HEK293 (cell line): ENCODE results near the gene TAMALIN.

ENCODE experiments used
- CTCF ChIA-PET: fragments of 350-600 bp; formaldehyde crosslinking; extraction: SDS; loops from one replicate; lab custom pipeline; 2021; ENCODE audit warnings: antibody characterized with exemption; lab: Yijun Ruan, JAX
- POLR2A ChIA-PET: fragments of 300-600 bp; formaldehyde crosslinking; extraction: SDS; loops from one replicate; lab custom pipeline; 2020; ENCODE audit warnings: antibody characterized with exemption, inconsistent platforms; lab: Yijun Ruan, JAX
- H3K27ac ChIP-seq: fragments of 200-500 bp; sonication (Bioruptor generic); 2 replicates; pipeline ENCODE4 v1.5.1; 2014; ENCODE audit warnings: low read depth, low read length, control low read depth, inconsistent platforms; ENCODE audit errors: extremely low read depth
- H3K36me3 ChIP-seq, 2 experiments: fragments of 200-500 bp in 1 of 2; sonication (Bioruptor generic) in 1 of 2; 1 replicate in 1 of 2; 2 replicates in 1 of 2; pipeline ENCODE4 v1.5.1; 2014 to 2017; ENCODE audit warnings: inconsistent platforms in 2 of 2, low read length in 2 of 2; ENCODE audit not compliant: control insufficient read depth in 2 of 2, insufficient read depth in 1 of 2
- H3K4me1 ChIP-seq: fragments of 200-500 bp; sonication (Bioruptor generic); 2 replicates; pipeline ENCODE4 v1.5.1; 2014; ENCODE audit warnings: mild to moderate bottlenecking, low read length, inconsistent platforms; ENCODE audit not compliant: control insufficient read depth, insufficient read depth
- H3K4me3 ChIP-seq: 2 replicates; pipeline ENCODE4 v1.5.1; 2011; ENCODE audit warnings: low read depth, mild to moderate bottlenecking, control low read depth, low read length, moderate library complexity
- H3K9me3 ChIP-seq: fragments of 200-500 bp; sonication (Bioruptor generic); 2 replicates; pipeline ENCODE4 v1.5.1; 2014; ENCODE audit warnings: low read depth, low read length, inconsistent platforms; ENCODE audit not compliant: control insufficient read depth, insufficient read depth
- GLIS1 ChIP-seq: fragments of 450-650 bp; formaldehyde crosslinking; IDR thresholded peaks from 2 replicates; pipeline ENCODE4 v1.5.1; 2016; ENCODE audit warnings: missing biosample characterization, missing genetic modification characterization
- KLF7 ChIP-seq: fragments of 450-650 bp; formaldehyde crosslinking; IDR thresholded peaks from 2 replicates; pipeline ENCODE4 v1.5.1; 2016; ENCODE audit warnings: missing biosample characterization, missing genetic modification characterization, borderline replicate concordance
- PRDM1 ChIP-seq: fragments of 450-650 bp; formaldehyde crosslinking; IDR thresholded peaks from 2 replicates; pipeline ENCODE4; 2016; ENCODE audit warnings: missing biosample characterization, missing genetic modification characterization
- SETDB1 ChIP-seq: IDR thresholded peaks from one replicate; pipeline ENCODE4 v1.6.1; 2017; ENCODE audit warnings: mild to moderate bottlenecking, low read length, moderate library complexity, mixed read lengths; ENCODE audit not compliant: insufficient read length
- SP2 ChIP-seq: fragments of 450-650 bp; formaldehyde crosslinking; IDR thresholded peaks from 2 replicates; pipeline ENCODE4 v1.5.1; 2016; ENCODE audit warnings: missing biosample characterization, missing genetic modification characterization
- ZBTB8A ChIP-seq: fragments of 450-650 bp; formaldehyde crosslinking; IDR thresholded peaks from 2 replicates; pipeline ENCODE4 v1.5.1; 2016; ENCODE audit warnings: missing biosample characterization, missing genetic modification characterization
- ZFP41 ChIP-seq: fragments of 450-650 bp; formaldehyde crosslinking; IDR thresholded peaks from 2 replicates; pipeline ENCODE4 v1.5.1; 2016; ENCODE audit warnings: missing biosample characterization, missing genetic modification characterization, borderline replicate concordance
- ZNF155 ChIP-seq: fragments of 450-650 bp; formaldehyde crosslinking; IDR thresholded peaks from 2 replicates; pipeline ENCODE4 v1.5.1; 2016; ENCODE audit warnings: missing biosample characterization, missing genetic modification characterization
- ZNF19 ChIP-seq: fragments of 450-650 bp; formaldehyde crosslinking; IDR thresholded peaks from 2 replicates; pipeline ENCODE4; 2016; ENCODE audit warnings: missing biosample characterization, missing genetic modification characterization, low read depth
- ZNF274 ChIP-seq, 2 experiments: fragments of 200-500 bp in 1 of 2; fragments of 450-650 bp in 1 of 2; sonication (Bioruptor generic) in 1 of 2; formaldehyde crosslinking in 1 of 2; IDR thresholded peaks; 2 replicates each; pipeline versions ENCODE4 v1.5.1 to v1.6.1; 2014 to 2016; ENCODE audit warnings: borderline replicate concordance in 1 of 2, inconsistent platforms in 1 of 2, low read length in 1 of 2, missing biosample characterization in 1 of 2, missing genetic modification characterization in 1 of 2
- ZNF302 ChIP-seq: fragments of 450-650 bp; formaldehyde crosslinking; IDR thresholded peaks from 2 replicates; pipeline ENCODE4 v1.5.1; 2016; ENCODE audit warnings: missing biosample characterization, missing genetic modification characterization, low read depth
- ZNF366 ChIP-seq: fragments of 450-650 bp; formaldehyde crosslinking; conservative IDR thresholded peaks from 2 replicates; pipeline ENCODE4 v1.5.1; 2016; ENCODE audit warnings: missing biosample characterization, missing genetic modification characterization
- ZNF654 ChIP-seq: fragments of 450-650 bp; formaldehyde crosslinking; IDR thresholded peaks from 2 replicates; pipeline ENCODE4 v1.5.1; 2016; ENCODE audit warnings: low read depth, missing biosample characterization, missing genetic modification characterization
- ZNF670 ChIP-seq: fragments of 450-650 bp; formaldehyde crosslinking; IDR thresholded peaks from 2 replicates; pipeline ENCODE4 v1.5.1; 2016; ENCODE audit warnings: missing biosample characterization, missing genetic modification characterization, low read depth
- ZNF677 ChIP-seq: fragments of 450-650 bp; IDR thresholded peaks from 2 replicates; pipeline ENCODE4 v1.5.0; 2018; ENCODE audit warnings: missing biosample characterization, mild to moderate bottlenecking, missing genetic modification characterization, moderate library complexity
- ZNF792 ChIP-seq: fragments of 450-650 bp; formaldehyde crosslinking; IDR thresholded peaks from 2 replicates; pipeline ENCODE4 v1.5.1; 2016; ENCODE audit warnings: missing biosample characterization, missing genetic modification characterization
- TF ChIP-seq, protein P1 (sequence below): fragments of 450-650 bp; formaldehyde crosslinking; IDR thresholded peaks from 2 replicates; pipeline ENCODE4 v1.5.1; 2016; ENCODE audit warnings: missing biosample characterization, missing genetic modification characterization
- TF ChIP-seq, protein P2 (sequence below): fragments of 450-650 bp; formaldehyde crosslinking; IDR thresholded peaks from 2 replicates; pipeline ENCODE4 v1.5.1; 2016; ENCODE audit warnings: missing biosample characterization, missing genetic modification characterization, borderline replicate concordance
- TF ChIP-seq, protein P3 (sequence below): fragments of 450-650 bp; formaldehyde crosslinking; IDR thresholded peaks from 2 replicates; pipeline ENCODE4 v1.5.1; 2016; ENCODE audit warnings: missing biosample characterization, missing genetic modification characterization
- TF ChIP-seq, protein P4 (sequence below): IDR thresholded peaks from 2 replicates; pipeline ENCODE4 v1.6.1; 2011; ENCODE audit warnings: mild to moderate bottlenecking, low read depth, low read length, borderline replicate concordance

TAMALIN gene

DNA sequence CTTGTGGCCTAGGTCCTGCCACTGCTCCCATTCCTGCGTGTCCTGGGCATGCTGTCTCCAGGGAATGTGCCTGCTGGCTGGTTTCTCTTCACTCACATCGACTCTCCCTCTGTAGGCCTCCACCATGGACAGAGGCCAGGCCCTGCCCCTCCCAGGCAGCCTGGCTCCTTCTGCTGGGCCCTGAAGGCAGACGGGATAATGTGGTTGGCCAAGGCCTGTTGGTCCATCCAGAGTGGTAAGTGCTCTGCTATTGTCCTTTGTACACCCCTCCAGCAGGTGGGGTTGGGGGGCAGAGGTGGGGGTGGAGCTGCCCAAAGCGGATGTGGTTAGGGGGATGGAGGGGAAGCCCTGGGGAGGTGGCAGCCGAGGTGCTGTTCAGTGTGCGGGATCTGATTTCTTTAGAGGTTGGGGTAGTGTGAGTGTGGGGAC, 35.0 kb downstream of the TAMALIN start (continued):
- no peak for TF ChIP-seq SETDB1

DNA sequence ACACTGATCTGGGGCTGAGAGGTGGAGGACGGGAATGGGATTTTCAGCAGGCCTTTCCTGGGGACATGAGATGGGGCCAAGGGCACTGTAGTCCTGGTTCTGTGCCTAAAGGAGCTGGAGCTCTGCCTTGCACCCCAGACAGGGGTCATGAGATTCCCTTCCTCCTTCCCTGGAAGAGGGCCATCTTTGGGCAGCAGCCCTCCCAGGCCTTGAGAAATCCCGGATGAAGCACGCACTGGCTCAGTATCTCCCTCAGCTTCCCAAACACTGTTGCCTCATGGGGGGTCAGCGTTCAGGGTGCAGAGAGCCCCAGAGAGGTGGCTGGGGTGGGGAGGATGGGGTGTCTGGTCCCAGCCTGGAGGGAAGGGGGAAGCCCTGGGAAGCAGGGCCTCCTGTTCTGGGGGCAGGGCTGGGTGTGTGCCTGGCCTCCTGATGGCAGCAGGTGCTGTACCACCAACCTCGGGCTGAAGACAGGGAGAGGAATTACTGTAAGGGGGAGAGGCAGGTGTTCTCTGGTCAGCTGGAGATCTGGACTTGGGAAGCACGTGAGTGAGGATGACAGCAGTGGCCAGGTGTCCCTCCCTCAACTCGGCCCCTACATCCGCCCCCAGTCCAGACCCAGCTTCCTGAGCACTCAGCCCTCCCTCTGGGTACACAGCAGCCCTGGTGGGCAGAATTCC, 36.1 kb downstream of the TAMALIN start:
- ChIA-PET CTCF (interaction anchor here (4.0 kb wide), 1 partner anchor 18 kb away, joined by 23 read pairs; no protein-coding TSS in a partner anchor), POLR2A (no interaction called here)
- no peak overlapping the region for H3K27ac ChIP-seq
- H3K4me3 ChIP-seq: no peak overlapping the region
- no peaks in the 10 kb centered on the region for H3K9me3 ChIP-seq
- TF ChIP-seq ZNF155 (tag by site-specific recombination): no peak
- TF ChIP-seq KLF7 (tag by site-specific recombination): no peak
- TF ChIP-seq SP2 (tag by site-specific recombination): 0 out of 2 replicates have a peak, but pooled peaks have one; percentile 18
- no peak for TF ChIP-seq ZFP41 (tag by site-specific recombination)
- TF ChIP-seq ZNF792: no peak
- TF ChIP-seq ZNF274 (IDR thresholded peaks at IDR 0.05; ENCODE audit: low read length): no peak
- no peak for TF ChIP-seq ZNF274 (tag by site-specific recombination; IDR thresholded peaks at IDR 0.05; ENCODE audit: borderline replicate concordance)
- no peak for TF ChIP-seq ZNF677 (tag by site-specific recombination)
- no peak for TF ChIP-seq PRDM1 (tag by site-specific recombination)
- H3K4me1 ChIP-seq: no peaks in the 10 kb centered on the region
- H3K36me3 ChIP-seq: peaks cover 0 to 4% of the 10 kb centered on the region in 2 experiments; a peak in 1 of 3 replicates

DNA sequence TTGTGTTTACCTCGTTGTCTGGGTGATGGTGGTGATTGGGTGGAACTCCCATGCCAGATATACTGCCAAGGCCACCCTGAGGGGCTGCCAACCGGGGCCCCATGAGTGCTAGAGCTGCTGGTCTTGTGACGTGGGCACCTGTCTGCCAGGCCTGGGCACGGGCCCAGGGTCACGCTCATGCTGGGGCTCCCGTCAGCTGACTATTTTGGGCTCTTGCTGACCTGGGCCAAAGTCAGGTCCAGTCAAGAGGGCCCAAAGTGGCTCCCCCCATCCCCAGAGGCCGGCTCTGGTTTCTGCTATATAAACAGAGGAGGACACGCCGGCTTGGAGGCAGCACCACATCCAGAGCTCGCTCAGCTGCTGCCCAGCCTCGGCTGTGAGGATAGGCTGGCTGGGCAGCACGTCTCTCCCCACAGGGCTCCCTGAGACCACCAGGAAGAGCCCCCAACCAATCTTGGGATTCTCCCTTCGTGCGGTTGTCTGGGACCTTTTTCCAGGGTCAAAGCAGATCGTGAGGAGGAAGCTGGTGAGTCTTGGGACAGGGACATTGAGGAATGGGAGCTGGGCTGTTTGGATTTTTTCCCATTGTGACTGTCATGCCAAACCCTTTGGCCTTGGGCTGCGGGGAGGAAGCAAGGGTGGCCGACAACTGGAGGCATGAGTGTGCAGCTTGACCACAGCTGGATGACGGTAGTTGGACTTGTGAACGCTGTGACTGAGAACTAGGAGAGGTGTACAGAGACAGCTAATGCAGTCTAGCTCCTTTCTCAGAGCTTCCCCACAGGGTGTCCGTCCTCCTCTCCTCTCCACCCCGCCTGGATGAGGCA, 36.9 kb downstream of the TAMALIN start:
- Histone ChIP-seq H3K9me3 (no peaks in the 10 kb centered on the region), H3K27ac (no peak overlapping the region), H3K4me3 (no peak overlapping the region), H3K36me3 (peaks cover 0 to 4% of the 10 kb centered on the region in 2 experiments; a peak in 1 of 3 replicates)
- ChIA-PET CTCF (interaction anchor here (4.0 kb wide), 1 partner anchor 19 kb away, joined by 23 read pairs; no protein-coding TSS in a partner anchor), POLR2A (interaction anchor here (0.9 to 1.3 kb wide), 2 partner anchors 11 to 79 kb away, joined by 3 to 4 read pairs; no protein-coding TSS in a partner anchor)
- TF ChIP-seq, protein P1, sequence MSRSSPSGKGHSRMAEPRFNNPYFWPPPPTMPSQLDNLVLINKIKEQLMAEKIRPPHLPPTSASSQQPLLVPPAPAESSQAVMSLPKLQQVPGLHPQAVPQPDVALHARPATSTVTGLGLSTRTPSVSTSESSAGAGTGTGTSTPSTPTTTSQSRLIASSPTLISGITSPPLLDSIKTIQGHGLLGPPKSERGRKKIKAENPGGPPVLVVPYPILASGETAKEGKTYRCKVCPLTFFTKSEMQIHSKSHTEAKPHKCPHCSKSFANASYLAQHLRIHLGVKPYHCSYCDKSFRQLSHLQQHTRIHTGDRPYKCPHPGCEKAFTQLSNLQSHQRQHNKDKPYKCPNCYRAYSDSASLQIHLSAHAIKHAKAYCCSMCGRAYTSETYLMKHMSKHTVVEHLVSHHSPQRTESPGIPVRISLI: no peak
- no peak for TF ChIP-seq GLIS1 (tag by site-specific recombination)
- TF ChIP-seq ZBTB8A (tag by site-specific recombination): no peak
- TF ChIP-seq ZNF366 (tag by site-specific recombination): no peak
- TF ChIP-seq, protein P2, sequence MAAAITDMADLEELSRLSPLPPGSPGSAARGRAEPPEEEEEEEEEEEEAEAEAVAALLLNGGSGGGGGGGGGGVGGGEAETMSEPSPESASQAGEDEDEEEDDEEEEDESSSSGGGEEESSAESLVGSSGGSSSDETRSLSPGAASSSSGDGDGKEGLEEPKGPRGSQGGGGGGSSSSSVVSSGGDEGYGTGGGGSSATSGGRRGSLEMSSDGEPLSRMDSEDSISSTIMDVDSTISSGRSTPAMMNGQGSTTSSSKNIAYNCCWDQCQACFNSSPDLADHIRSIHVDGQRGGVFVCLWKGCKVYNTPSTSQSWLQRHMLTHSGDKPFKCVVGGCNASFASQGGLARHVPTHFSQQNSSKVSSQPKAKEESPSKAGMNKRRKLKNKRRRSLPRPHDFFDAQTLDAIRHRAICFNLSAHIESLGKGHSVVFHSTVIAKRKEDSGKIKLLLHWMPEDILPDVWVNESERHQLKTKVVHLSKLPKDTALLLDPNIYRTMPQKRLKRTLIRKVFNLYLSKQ (tag by site-specific recombination): no peak
- no peak for TF ChIP-seq ZNF155 (tag by site-specific recombination)
- no peak for TF ChIP-seq ZNF19
- no peak for TF ChIP-seq ZNF654 (tag by site-specific recombination)
- TF ChIP-seq, protein P3, sequence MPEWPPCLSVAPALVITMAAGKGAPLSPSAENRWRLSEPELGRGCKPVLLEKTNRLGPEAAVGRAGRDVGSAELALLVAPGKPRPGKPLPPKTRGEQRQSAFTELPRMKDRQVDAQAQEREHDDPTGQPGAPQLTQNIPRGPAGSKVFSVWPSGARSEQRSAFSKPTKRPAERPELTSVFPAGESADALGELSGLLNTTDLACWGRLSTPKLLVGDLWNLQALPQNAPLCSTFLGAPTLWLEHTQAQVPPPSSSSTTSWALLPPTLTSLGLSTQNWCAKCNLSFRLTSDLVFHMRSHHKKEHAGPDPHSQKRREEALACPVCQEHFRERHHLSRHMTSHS (tag by site-specific recombination): no peak
- no peak for TF ChIP-seq ZNF302 (tag by site-specific recombination)
- TF ChIP-seq, protein P4, sequence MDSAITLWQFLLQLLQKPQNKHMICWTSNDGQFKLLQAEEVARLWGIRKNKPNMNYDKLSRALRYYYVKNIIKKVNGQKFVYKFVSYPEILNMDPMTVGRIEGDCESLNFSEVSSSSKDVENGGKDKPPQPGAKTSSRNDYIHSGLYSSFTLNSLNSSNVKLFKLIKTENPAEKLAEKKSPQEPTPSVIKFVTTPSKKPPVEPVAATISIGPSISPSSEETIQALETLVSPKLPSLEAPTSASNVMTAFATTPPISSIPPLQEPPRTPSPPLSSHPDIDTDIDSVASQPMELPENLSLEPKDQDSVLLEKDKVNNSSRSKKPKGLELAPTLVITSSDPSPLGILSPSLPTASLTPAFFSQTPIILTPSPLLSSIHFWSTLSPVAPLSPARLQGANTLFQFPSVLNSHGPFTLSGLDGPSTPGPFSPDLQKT: no peak
- TF ChIP-seq ZNF670: no peak
- TF ChIP-seq, all 188 proteins: peak for 0
- H3K4me1 ChIP-seq: no peaks in the 10 kb centered on the region
